ENCODE data around the gene TMBIM6.
A peak's percentile ranks its signal among the peaks of the same experiment; 100 is the strongest.

Gene TMBIM6

DNA sequence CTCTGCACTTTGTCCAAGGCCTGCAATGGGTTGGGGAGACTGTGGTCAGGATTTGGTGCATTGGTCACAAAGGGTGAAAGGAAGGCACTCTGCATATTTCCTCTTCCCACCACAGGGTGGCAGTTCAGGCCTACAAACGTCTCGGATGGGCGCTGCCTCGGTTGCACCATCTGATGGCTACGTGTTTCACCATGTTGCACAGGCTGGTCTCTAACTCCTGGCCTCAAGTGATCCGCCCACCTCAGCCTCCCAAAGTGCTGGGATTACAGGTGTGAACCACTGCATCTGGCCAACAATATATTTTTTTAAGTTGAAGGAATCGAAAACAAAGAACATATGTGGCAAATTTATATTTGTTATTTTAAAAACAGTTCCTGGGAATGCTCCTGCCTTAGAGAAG is 35.1 kb downstream of the TMBIM6 start:
- Histone ChIP-seq H3F3A (ENCODE audit: insufficient read depth, low read length) (no peaks in the 10 kb centered on the region), H4K20me1 (ENCODE audit: insufficient read depth, low read length) (no peaks in the 10 kb centered on the region), H3K79me2 (ENCODE audit: low read length) (no peaks in the 10 kb centered on the region), H3K9me2 (replicated peaks; ENCODE audit: insufficient read depth, low read length) (no peaks in the 10 kb centered on the region), H3K27ac (ENCODE audit: low read length) (no peak overlapping the region), H2AFZ (ENCODE audit: low read length) (peak overlapping the region; percentile 24; the same call in 1 of the 2 replicates), H3K27me3 (replicated peaks; ENCODE audit: insufficient read depth, low read length) (no peaks in the 10 kb centered on the region), H3K4me2 (ENCODE audit: low read depth, low read length) (peak overlapping the region; percentile 30; the same call in 1 of the 2 replicates), H3K4me3 (ENCODE audit: low read length) (no peak overlapping the region), H3K9me3 (replicated peaks; ENCODE audit: insufficient read depth, low read length) (no peaks in the 10 kb centered on the region), H3K36me3 (replicated peaks; ENCODE audit: insufficient read depth, low read length) (no peaks in the 10 kb centered on the region), H3K9ac (ENCODE audit: low read length) (no peak overlapping the region), H3K4me1 (ENCODE audit: low read length) (no peaks in the 10 kb centered on the region)
- TF ChIP-seq EZH2 (optimal IDR thresholded peaks at IDR 0.05; ENCODE audit: low read depth, low read length): no peak
- TF ChIP-seq, protein P1, sequence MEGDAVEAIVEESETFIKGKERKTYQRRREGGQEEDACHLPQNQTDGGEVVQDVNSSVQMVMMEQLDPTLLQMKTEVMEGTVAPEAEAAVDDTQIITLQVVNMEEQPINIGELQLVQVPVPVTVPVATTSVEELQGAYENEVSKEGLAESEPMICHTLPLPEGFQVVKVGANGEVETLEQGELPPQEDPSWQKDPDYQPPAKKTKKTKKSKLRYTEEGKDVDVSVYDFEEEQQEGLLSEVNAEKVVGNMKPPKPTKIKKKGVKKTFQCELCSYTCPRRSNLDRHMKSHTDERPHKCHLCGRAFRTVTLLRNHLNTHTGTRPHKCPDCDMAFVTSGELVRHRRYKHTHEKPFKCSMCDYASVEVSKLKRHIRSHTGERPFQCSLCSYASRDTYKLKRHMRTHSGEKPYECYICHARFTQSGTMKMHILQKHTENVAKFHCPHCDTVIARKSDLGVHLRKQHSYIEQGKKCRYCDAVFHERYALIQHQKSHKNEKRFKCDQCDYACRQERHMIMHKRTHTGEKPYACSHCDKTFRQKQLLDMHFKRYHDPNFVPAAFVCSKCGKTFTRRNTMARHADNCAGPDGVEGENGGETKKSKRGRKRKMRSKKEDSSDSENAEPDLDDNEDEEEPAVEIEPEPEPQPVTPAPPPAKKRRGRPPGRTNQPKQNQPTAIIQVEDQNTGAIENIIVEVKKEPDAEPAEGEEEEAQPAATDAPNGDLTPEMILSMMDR (IDR thresholded peaks at IDR 0.05; ENCODE audit: low read length): peak; percentile 79
- peak; percentile 57 for DNase-seq

- H3K4me2 ChIP-seq (ENCODE audit: low read depth, low read length): no peak overlapping the region
- no peaks in the 10 kb centered on the region for H3F3A ChIP-seq (ENCODE audit: insufficient read depth, low read length)
- H3K4me1 ChIP-seq (ENCODE audit: low read length): no peaks in the 10 kb centered on the region
- H4K20me1 ChIP-seq (ENCODE audit: insufficient read depth, low read length): no peaks in the 10 kb centered on the region
- H2AFZ ChIP-seq (ENCODE audit: low read length): peak overlapping the region; percentile 24; the same call in 1 of the 2 replicates
- DNase-seq: no peak
- no peak overlapping the region for H3K27ac ChIP-seq (ENCODE audit: low read length)
- no peak overlapping the region for H3K9ac ChIP-seq (ENCODE audit: low read length)
- H3K9me2 ChIP-seq (replicated peaks; ENCODE audit: insufficient read depth, low read length): no peaks in the 10 kb centered on the region
- TF ChIP-seq EZH2phosphoT487 (IDR thresholded peaks at IDR 0.05; ENCODE audit: low read length) (no peak), EZH2 (optimal IDR thresholded peaks at IDR 0.05; ENCODE audit: low read depth, low read length) (no peak)
- TF ChIP-seq, protein P1 (IDR thresholded peaks at IDR 0.05; ENCODE audit: low read length): no peak
- no peaks in the 10 kb centered on the region for H3K9me3 ChIP-seq (replicated peaks; ENCODE audit: insufficient read depth, low read length)
- no peak overlapping the region for H3K4me3 ChIP-seq (ENCODE audit: low read length)
- H3K79me2 ChIP-seq (ENCODE audit: low read length): no peaks in the 10 kb centered on the region
- H3K36me3 ChIP-seq (replicated peaks; ENCODE audit: insufficient read depth, low read length): no peaks in the 10 kb centered on the region
- H3K27me3 ChIP-seq (replicated peaks; ENCODE audit: insufficient read depth, low read length): no peaks in the 10 kb centered on the region
Measured at GRCh38 chr12:49776858-49777257, 35.5 kb downstream of the TMBIM6 start.

DNA sequence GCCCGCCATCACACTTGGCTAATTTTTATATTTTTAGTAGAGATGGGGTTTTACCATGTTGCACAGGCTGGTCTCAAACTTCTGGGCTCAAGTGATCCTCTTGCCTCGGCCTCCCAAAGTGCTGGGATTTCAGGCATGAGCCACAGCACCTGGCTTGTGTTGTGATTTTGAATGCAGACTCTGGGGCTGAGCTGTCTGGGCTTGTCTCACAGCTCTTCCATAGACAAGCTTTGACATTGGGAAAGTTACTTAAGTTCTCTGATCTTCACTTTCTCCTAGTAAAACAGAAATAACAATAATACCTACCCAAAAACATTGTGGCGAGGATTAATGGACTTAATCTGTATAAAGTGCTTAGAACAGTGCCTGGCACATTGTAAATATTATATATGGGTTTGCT is 36.0 kb downstream of the TMBIM6 start:
- H3K9me2 ChIP-seq (replicated peaks; ENCODE audit: insufficient read depth, low read length): no peaks in the 10 kb centered on the region
- no peaks in the 10 kb centered on the region for H4K20me1 ChIP-seq (ENCODE audit: insufficient read depth, low read length)
- DNase-seq: no peak
- H3K27me3 ChIP-seq (replicated peaks; ENCODE audit: insufficient read depth, low read length): no peaks in the 10 kb centered on the region
- no peaks in the 10 kb centered on the region for H3F3A ChIP-seq (ENCODE audit: insufficient read depth, low read length)
- H3K4me3 ChIP-seq (ENCODE audit: low read length): no peak overlapping the region
- no peak overlapping the region for H3K27ac ChIP-seq (ENCODE audit: low read length)
- H3K9me3 ChIP-seq (replicated peaks; ENCODE audit: insufficient read depth, low read length): no peaks in the 10 kb centered on the region
- H2AFZ ChIP-seq (ENCODE audit: low read length): no peak overlapping the region
- no peak overlapping the region for H3K9ac ChIP-seq (ENCODE audit: low read length)
- no peak overlapping the region for H3K4me2 ChIP-seq (ENCODE audit: low read depth, low read length)
- H3K4me1 ChIP-seq (ENCODE audit: low read length): no peaks in the 10 kb centered on the region
- no peaks in the 10 kb centered on the region for H3K36me3 ChIP-seq (replicated peaks; ENCODE audit: insufficient read depth, low read length)
- TF ChIP-seq EZH2phosphoT487 (IDR thresholded peaks at IDR 0.05; ENCODE audit: low read length): no peak
- no peak for TF ChIP-seq EZH2 (optimal IDR thresholded peaks at IDR 0.05; ENCODE audit: low read depth, low read length)
- TF ChIP-seq, protein P1 (IDR thresholded peaks at IDR 0.05; ENCODE audit: low read length): no peak
- no peaks in the 10 kb centered on the region for H3K79me2 ChIP-seq (ENCODE audit: low read length)
